ENCODE results near the gene ANO9. TPM values are rescaled to one million over a fixed set of nuclear protein-coding genes. Genes with fewer than 3 reads are reported as not detected.

Gene ANO9
- total and polyA plus RNA-seq, 2 experiments from 2014 or later: not detected

DNA sequence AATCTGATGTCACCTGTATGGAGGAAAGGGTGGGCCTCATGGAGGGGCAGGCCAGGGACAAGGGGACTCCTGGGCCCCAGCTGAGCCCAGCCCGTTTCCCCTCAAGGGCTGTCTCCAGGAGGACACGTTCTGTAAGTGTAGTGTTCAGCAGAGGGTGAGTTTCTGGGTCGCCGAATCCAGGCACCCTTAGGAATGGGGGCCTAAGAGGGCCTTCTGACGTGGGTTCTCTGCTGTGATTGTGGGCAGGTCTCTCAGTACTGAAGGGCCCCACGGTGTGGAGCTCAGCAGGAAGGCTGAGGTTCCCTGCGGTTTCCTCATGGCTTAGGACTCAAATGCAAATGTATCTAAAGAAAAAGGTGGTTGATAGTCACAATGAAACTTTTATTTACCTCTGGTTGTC lies 14.7 kb upstream of the ANO9 start:
- in situ Hi-C loops (cut with MboI): no loop called here
- H3K79me2 ChIP-seq (ENCODE audit: insufficient read depth): peaks cover 79% of the 10 kb centered on the region
- H2AFZ ChIP-seq: no peak overlapping the region
- H3K27ac ChIP-seq: no peak overlapping the region
- no peak overlapping the region for H3K9ac ChIP-seq
- DNase-seq: no peak
- no peaks in the 10 kb centered on the region for H3F3A ChIP-seq (ENCODE audit: insufficient read depth)
- no peaks in the 10 kb centered on the region for H4K20me1 ChIP-seq (ENCODE audit: insufficient read depth)
- H3K4me2 ChIP-seq (ENCODE audit: unreplicated experiment): no peak overlapping the region
- WGBS, 2 experiments (ENCODE audit: low coverage in 1 of 2, low lambda C conversion rate in 2 of 2, missing lambda C conversion rate in 2 of 2): 68 to 82% methylated on average over 7 of the region's 7 CpGs
- H3K9me2 ChIP-seq (ENCODE audit: insufficient read depth): no peaks in the 10 kb centered on the region
- H3K4me1 ChIP-seq (ENCODE audit: insufficient read depth): peaks cover under 1% of the 10 kb centered on the region; the same call in 1 of the 2 replicates
- no peak overlapping the region for H3K4me3 ChIP-seq
- no peaks in the 10 kb centered on the region for H3K9me3 ChIP-seq (ENCODE audit: low read depth)
- H3K27me3 ChIP-seq (replicated peaks; ENCODE audit: insufficient read depth): no peaks in the 10 kb centered on the region
- H3K36me3 ChIP-seq (ENCODE audit: low read depth): no peaks in the 10 kb centered on the region
- TF ChIP-seq EZH2phosphoT487 (IDR thresholded peaks at IDR 0.05; ENCODE audit: insufficient read depth, low read depth) (no peak), EZH2 (IDR thresholded peaks at IDR 0.05; ENCODE audit: insufficient read depth, poor library complexity, severe bottlenecking) (no peak)

DNA sequence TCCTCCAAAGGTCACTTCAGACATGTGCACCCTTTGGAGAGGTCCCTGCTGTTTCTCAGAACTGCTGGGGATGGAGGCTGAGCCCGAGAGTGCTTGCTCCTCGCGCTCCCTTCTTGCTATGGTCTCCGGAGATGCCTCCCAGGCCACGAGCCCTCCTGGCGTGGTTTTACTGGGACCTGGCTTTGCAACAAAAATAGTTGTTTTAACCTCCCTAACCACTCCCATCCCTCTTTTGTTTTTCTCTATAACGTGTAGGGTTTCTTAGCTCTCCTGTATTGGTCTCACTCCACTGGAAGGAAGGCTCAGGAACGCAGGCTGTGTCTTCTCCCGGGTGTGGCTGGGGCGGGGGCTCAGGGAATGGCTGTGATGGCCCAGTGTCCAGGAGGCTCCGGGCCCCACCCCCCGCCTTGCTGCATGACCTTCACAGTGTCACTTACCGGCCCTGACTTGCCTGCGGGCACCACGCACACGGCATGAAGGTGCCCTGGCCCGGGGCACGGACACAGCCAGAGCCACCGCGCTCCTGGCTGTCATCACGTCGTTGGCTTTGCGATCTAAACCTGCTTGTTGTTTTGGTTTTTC lies 13.8 kb upstream of the ANO9 start:
- Histone ChIP-seq H3K27ac (no peak overlapping the region), H4K20me1 (ENCODE audit: insufficient read depth) (no peaks in the 10 kb centered on the region), H3F3A (ENCODE audit: insufficient read depth) (no peaks in the 10 kb centered on the region), H3K27me3 (replicated peaks; ENCODE audit: insufficient read depth) (no peaks in the 10 kb centered on the region), H3K4me2 (ENCODE audit: unreplicated experiment) (no peak overlapping the region), H3K9me3 (ENCODE audit: low read depth) (no peaks in the 10 kb centered on the region), H3K36me3 (ENCODE audit: low read depth) (no peaks in the 10 kb centered on the region), H3K9me2 (ENCODE audit: insufficient read depth) (no peaks in the 10 kb centered on the region), H3K9ac (no peak overlapping the region), H3K79me2 (ENCODE audit: insufficient read depth) (peaks cover 86% of the 10 kb centered on the region), H3K4me3 (no peak overlapping the region), H2AFZ (no peak overlapping the region), H3K4me1 (ENCODE audit: insufficient read depth) (peaks cover 4% of the 10 kb centered on the region; the same call in 1 of the 2 replicates)
- in situ Hi-C loops (cut with MboI): no loop called here
- WGBS, 2 experiments (ENCODE audit: low coverage in 1 of 2, low lambda C conversion rate in 2 of 2, missing lambda C conversion rate in 2 of 2): 90 to 91% methylated on average over 23 of the region's 23 CpGs
- TF ChIP-seq EZH2phosphoT487 (IDR thresholded peaks at IDR 0.05; ENCODE audit: insufficient read depth, low read depth) (no peak), EZH2 (IDR thresholded peaks at IDR 0.05; ENCODE audit: insufficient read depth, poor library complexity, severe bottlenecking) (no peak)
- no peak for DNase-seq

DNA sequence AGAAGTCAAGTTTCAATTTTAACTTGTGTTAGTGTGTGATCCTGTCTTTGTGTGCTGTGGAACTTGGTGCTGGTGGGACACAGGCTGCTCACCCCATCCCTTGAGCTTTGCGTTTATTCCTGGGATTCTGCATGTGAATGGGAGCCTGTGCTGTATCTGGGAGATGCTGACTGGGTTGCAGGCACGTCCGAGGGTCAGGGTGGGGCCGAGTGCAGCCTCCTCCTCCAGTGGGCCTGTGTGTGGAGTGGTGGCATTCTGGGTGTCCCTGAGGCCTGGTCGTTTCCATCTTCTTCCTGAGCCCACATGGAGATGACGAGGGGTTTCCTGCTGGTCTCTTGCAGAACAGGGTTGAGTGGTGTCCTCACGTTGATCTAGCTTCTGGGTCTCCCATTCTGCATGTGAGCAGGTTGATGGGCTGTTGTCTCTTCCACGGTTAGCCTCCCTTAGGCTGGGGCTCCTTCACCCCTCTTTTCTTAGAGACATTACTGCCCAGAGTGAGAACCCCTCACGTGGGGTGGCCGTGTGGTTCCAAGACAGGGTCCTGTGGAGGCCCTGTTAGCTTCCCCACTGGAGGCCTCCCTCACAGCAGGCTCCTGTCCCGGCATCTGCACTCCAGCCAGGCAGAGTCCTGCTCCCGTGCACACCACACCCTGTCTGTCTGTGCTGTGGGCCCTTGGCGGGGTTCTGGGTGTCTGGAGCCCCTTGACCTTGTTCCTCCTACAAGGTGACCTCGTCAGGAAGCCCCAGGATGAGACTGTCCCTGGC lies 13.2 kb upstream of the ANO9 start:
- Histone ChIP-seq H4K20me1 (ENCODE audit: insufficient read depth) (no peaks in the 10 kb centered on the region), H3K9ac (no peak overlapping the region), H3K27ac (no peak overlapping the region), H3K9me2 (ENCODE audit: insufficient read depth) (no peaks in the 10 kb centered on the region), H3F3A (ENCODE audit: insufficient read depth) (no peaks in the 10 kb centered on the region), H3K9me3 (ENCODE audit: low read depth) (no peaks in the 10 kb centered on the region), H3K79me2 (ENCODE audit: insufficient read depth) (peaks cover 90% of the 10 kb centered on the region), H3K4me2 (ENCODE audit: unreplicated experiment) (no peak overlapping the region), H3K36me3 (ENCODE audit: low read depth) (no peaks in the 10 kb centered on the region), H3K4me1 (ENCODE audit: insufficient read depth) (peaks cover 4% of the 10 kb centered on the region; the same call in 1 of the 2 replicates), H3K27me3 (replicated peaks; ENCODE audit: insufficient read depth) (no peaks in the 10 kb centered on the region), H3K4me3 (no peak overlapping the region), H2AFZ (no peak overlapping the region)
- TF ChIP-seq EZH2phosphoT487 (IDR thresholded peaks at IDR 0.05; ENCODE audit: insufficient read depth, low read depth) (no peak), EZH2 (IDR thresholded peaks at IDR 0.05; ENCODE audit: insufficient read depth, poor library complexity, severe bottlenecking) (no peak)
- DNase-seq: no peak
- in situ Hi-C loops (cut with MboI): no loop called here
- 65 to 67% methylated on average over 14 of the region's 14 CpGs for WGBS, 2 experiments (ENCODE audit: low coverage in 1 of 2, low lambda C conversion rate in 2 of 2, missing lambda C conversion rate in 2 of 2)

DNA sequence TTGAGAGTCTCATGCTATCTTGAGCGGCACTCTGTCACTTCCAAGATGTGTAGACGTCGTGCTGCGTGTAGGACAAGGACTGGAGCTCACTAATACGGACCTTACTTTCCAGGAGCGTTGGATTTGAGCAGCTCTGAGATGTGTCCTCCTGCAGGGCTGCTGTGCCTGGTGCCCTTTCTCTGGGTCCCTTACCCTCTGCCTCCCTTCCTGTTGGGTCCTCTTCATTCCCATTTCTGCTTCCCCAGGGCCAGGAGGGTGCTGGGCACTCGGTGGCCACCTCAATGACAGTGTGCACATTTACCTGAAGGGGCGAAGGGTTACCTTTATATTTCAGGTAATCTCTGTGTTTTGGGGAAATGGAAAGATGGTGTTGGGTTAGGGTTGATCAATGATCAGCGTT lies 12.2 kb upstream of the ANO9 start:
- Histone ChIP-seq H3K9me2 (ENCODE audit: insufficient read depth) (no peaks in the 10 kb centered on the region), H3K27ac (no peak overlapping the region), H4K20me1 (ENCODE audit: insufficient read depth) (no peaks in the 10 kb centered on the region), H3K9ac (no peak overlapping the region), H3K4me3 (no peak overlapping the region), H3K4me1 (ENCODE audit: insufficient read depth) (peaks cover 9% of the 10 kb centered on the region; the same call in 1 of the 2 replicates), H3K9me3 (ENCODE audit: low read depth) (no peaks in the 10 kb centered on the region), H3K4me2 (ENCODE audit: unreplicated experiment) (no peak overlapping the region), H3K79me2 (ENCODE audit: insufficient read depth) (peaks cover 88% of the 10 kb centered on the region), H3F3A (ENCODE audit: insufficient read depth) (0 out of 2 replicates have a peak, but pooled peaks cover 4% of the 10 kb centered on the region), H3K27me3 (replicated peaks; ENCODE audit: insufficient read depth) (no peaks in the 10 kb centered on the region), H2AFZ (no peak overlapping the region), H3K36me3 (ENCODE audit: low read depth) (no peaks in the 10 kb centered on the region)
- DNase-seq: no peak
- WGBS, 2 experiments (ENCODE audit: low coverage in 1 of 2, low lambda C conversion rate in 2 of 2, missing lambda C conversion rate in 2 of 2): 88 to 90% methylated on average over 9 of the region's 9 CpGs
- TF ChIP-seq EZH2 (IDR thresholded peaks at IDR 0.05; ENCODE audit: insufficient read depth, poor library complexity, severe bottlenecking): no peak
- TF ChIP-seq EZH2phosphoT487 (IDR thresholded peaks at IDR 0.05; ENCODE audit: insufficient read depth, low read depth): no peak
- in situ Hi-C loops (cut with MboI): no loop called here
